ENCODE measurements around the gene SCN9A. TPM values are rescaled to one million over a fixed set of nuclear protein-coding genes. Genes with fewer than 3 reads are reported as not detected.

SCN9A gene
- total RNA-seq, 1 experiment from 2014 or later: 1.3 TPM

- no peak overlapping the region for H2BK5ac ChIP-seq (ENCODE audit: insufficient read length, low read length)
- H4K20me1 ChIP-seq (ENCODE audit: control insufficient read depth, insufficient read depth, insufficient read length): no peaks in the 10 kb centered on the region
- no peaks in the 10 kb centered on the region for H3K79me1 ChIP-seq (ENCODE audit: insufficient read depth, low read depth, low read length, poor library complexity, severe bottlenecking)
- no CpG with 5 or more reads among the region's 4 CpGs for WGBS (ENCODE audit: extremely low coverage, insufficient read length, low lambda C conversion rate)
- Mint-ChIP-seq H3K4me1 (peaks cover 12 to 21% of the 10 kb centered on the region in 2 experiments), H3K9me3 (no peaks in the 10 kb centered on the region; a peak in 1 of 5 replicates), H3K27ac (0 out of 7 replicates have a peak overlapping the region, but pooled peaks of 1 of the 3 experiments have one; percentile 55), H3K36me3 (ENCODE audit: insufficient read depth in 1 of 3, low read depth in 3 of 3) (no peaks in the 10 kb centered on the region), H3K27me3 (ENCODE audit: low read depth) (no peaks in the 10 kb centered on the region), H3K4me3 (no peak overlapping the region)
- H3K27ac ChIP-seq (ENCODE audit: insufficient read length, low read depth, low read length): no peak overlapping the region
- H2AFZ ChIP-seq (ENCODE audit: low read length): no peak overlapping the region
- no peak overlapping the region for H4K91ac ChIP-seq (ENCODE audit: insufficient read length, low read depth, low read length)
- TF ChIP-seq, protein P1, sequence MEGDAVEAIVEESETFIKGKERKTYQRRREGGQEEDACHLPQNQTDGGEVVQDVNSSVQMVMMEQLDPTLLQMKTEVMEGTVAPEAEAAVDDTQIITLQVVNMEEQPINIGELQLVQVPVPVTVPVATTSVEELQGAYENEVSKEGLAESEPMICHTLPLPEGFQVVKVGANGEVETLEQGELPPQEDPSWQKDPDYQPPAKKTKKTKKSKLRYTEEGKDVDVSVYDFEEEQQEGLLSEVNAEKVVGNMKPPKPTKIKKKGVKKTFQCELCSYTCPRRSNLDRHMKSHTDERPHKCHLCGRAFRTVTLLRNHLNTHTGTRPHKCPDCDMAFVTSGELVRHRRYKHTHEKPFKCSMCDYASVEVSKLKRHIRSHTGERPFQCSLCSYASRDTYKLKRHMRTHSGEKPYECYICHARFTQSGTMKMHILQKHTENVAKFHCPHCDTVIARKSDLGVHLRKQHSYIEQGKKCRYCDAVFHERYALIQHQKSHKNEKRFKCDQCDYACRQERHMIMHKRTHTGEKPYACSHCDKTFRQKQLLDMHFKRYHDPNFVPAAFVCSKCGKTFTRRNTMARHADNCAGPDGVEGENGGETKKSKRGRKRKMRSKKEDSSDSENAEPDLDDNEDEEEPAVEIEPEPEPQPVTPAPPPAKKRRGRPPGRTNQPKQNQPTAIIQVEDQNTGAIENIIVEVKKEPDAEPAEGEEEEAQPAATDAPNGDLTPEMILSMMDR (conservative IDR thresholded peaks at IDR 0.05): no peak
- H2BK15ac ChIP-seq (ENCODE audit: low read depth, low read length): no peak overlapping the region
- no peak overlapping the region for H4K5ac ChIP-seq (ENCODE audit: insufficient read length, low read depth, low read length)
- H3K79me2 ChIP-seq (ENCODE audit: insufficient read depth, low read length): no peaks in the 10 kb centered on the region
- no peak overlapping the region for H3K23ac ChIP-seq (ENCODE audit: insufficient read length, low read depth, low read length)
- no peak overlapping the region for H2AK5ac ChIP-seq (ENCODE audit: insufficient read length, low read length)
- no peak overlapping the region for H4K8ac ChIP-seq (replicated peaks; ENCODE audit: insufficient read length, low read depth, low read length)
- H3T11ph ChIP-seq (ENCODE audit: low read length): no peak overlapping the region
- no peaks in the 10 kb centered on the region for H3K23me2 ChIP-seq (ENCODE audit: insufficient read length, low read depth, low read length, poor library complexity, severe bottlenecking)
- no peak overlapping the region for H3K56ac ChIP-seq (ENCODE audit: insufficient read length, low read depth, low read length)
- DNase-seq: no peak
- no peak overlapping the region for H3K4me2 ChIP-seq (ENCODE audit: insufficient read depth, insufficient read length, low read length)
- H3K9me3 ChIP-seq (ENCODE audit: control insufficient read depth, low read depth, low read length): no peaks in the 10 kb centered on the region
- H2BK120ac ChIP-seq (ENCODE audit: low read depth, low read length, poor library complexity, severe bottlenecking): no peak overlapping the region
- H3K9ac ChIP-seq (ENCODE audit: extremely low read depth, insufficient read length, low read length): no peak overlapping the region
- H2BK20ac ChIP-seq (ENCODE audit: low read depth, low read length, poor library complexity, severe bottlenecking): no peak overlapping the region
- no peak overlapping the region for H2BK12ac ChIP-seq (ENCODE audit: insufficient read length, low read depth, low read length)
- no peak overlapping the region for H3K4ac ChIP-seq (ENCODE audit: low read depth, low read length)
- H3K14ac ChIP-seq (ENCODE audit: insufficient read depth, low read length): no peak overlapping the region
- H3K27me3 ChIP-seq (ENCODE audit: insufficient read depth, low read length): no peaks in the 10 kb centered on the region
- H3K4me1 ChIP-seq (ENCODE audit: insufficient read depth, low read length): no peaks in the 10 kb centered on the region; the same call in 1 of the 2 replicates
- no peak overlapping the region for H3K18ac ChIP-seq (ENCODE audit: insufficient read length, low read depth, low read length)
Measured at GRCh38 chr2:166338831-166339339, 36.9 kb downstream of the SCN9A start.

All from H9 (cell line).